GM10248 (cell line): Measurements from ENCODE around the gene CYTL1.

Experiments
- CTCF ChIA-PET: fragments of 300-600 bp; sonication (Branson Sonifier 250); formaldehyde crosslinking; extraction: SDS; loops from one replicate; lab custom pipeline; 2021; ENCODE audit warnings: antibody characterized with exemption; lab: Yijun Ruan, JAX
- POLR2A ChIA-PET: fragments of 350-650 bp; sonication (Branson Sonifier 250); formaldehyde crosslinking; extraction: SDS; loops from one replicate; lab custom pipeline; 2020; ENCODE audit warnings: antibody characterized with exemption; lab: Yijun Ruan, JAX
- DNase-seq: peaks from one replicate; pipeline ENCODE4 v3.0.0; 2012; ENCODE audit errors: extremely low spot score
- CTCF ChIP-seq: IDR thresholded peaks from 2 replicates; pipeline ENCODE4 v1.5.1; 2012; ENCODE audit warnings: mild to moderate bottlenecking, low read depth; ENCODE audit errors: extremely low read depth, missing control alignments, control extremely low read depth

Gene CYTL1

GRCh38 chr4:5018603-5019002 is 655 bp downstream of the CYTL1 start:
- no peak for DNase-seq
- POLR2A ChIA-PET: no interaction called here
- TF ChIP-seq CTCF: no peak
- CTCF ChIA-PET: no interaction called here

GRCh38 chr4:5018096-5018495 is 1.2 kb downstream of the CYTL1 start:
- ChIA-PET CTCF (no interaction called here), POLR2A (no interaction called here)
- no peak for TF ChIP-seq CTCF
- no peak for DNase-seq

- CTCF ChIA-PET: no interaction called here
- no peak for TF ChIP-seq CTCF
- DNase-seq: no peak
- POLR2A ChIA-PET: no interaction called here
These were observed 5.1 kb downstream of the CYTL1 start for GRCh38 chr4:5014007-5014682.

DNA sequence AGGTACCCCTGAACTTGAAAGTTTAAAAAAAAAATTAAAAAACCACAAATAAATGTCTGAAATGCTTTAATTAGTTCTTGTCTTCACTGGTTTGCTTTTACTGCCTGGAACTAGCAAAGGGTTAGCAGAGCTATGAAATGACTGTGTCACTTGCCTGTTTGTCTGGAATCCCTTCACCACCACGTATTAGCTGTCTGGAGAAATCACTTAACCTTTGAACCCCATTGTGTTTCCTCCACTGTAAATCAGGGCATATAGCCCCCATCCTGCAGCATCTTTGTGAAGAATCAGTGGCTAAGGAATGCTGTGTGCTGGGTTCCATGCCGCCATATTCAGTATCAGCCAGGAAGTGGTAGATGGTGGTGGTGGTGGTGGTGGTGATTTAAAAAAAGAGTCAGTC is 6.3 kb downstream of the CYTL1 start:
- POLR2A ChIA-PET: no interaction called here
- CTCF ChIA-PET: no interaction called here
- no peak for TF ChIP-seq CTCF
- no peak for DNase-seq

GRCh38 chr4:5012244-5012898 is 6.9 kb downstream of the CYTL1 start:
- ChIA-PET CTCF (interaction anchor here (1.0 kb wide), 1 partner anchor 8 kb away, joined by 3 read pairs; no protein-coding TSS in a partner anchor), POLR2A (no interaction called here)
- no peak for TF ChIP-seq CTCF
- DNase-seq: no peak

- TF ChIP-seq CTCF: no peak
- no peak for DNase-seq
- ChIA-PET POLR2A (no interaction called here), CTCF (no interaction called here)
These were observed 8.3 kb downstream of the CYTL1 start for GRCh38 chr4:5010984-5011383.
